DND-41 (cell line): ENCODE measurements around the gene DCBLD1.

Experiments
- EZH2 ChIP-seq: IDR thresholded peaks from 3 replicates; pipeline ENCODE4 v1.6.1; 2012; ENCODE audit warnings: borderline replicate concordance, low read depth, mild to moderate bottlenecking, moderate library complexity, low read length, inconsistent platforms; ENCODE audit not compliant: severe bottlenecking
- TF ChIP-seq, protein P1 (sequence below): IDR thresholded peaks from 2 replicates; pipeline ENCODE4 v1.5.1; 2012; ENCODE audit warnings: borderline replicate concordance, low read length, moderate library complexity, mild to moderate bottlenecking; ENCODE audit not compliant: poor library complexity, severe bottlenecking; ENCODE audit errors: extremely low read depth

DNA sequence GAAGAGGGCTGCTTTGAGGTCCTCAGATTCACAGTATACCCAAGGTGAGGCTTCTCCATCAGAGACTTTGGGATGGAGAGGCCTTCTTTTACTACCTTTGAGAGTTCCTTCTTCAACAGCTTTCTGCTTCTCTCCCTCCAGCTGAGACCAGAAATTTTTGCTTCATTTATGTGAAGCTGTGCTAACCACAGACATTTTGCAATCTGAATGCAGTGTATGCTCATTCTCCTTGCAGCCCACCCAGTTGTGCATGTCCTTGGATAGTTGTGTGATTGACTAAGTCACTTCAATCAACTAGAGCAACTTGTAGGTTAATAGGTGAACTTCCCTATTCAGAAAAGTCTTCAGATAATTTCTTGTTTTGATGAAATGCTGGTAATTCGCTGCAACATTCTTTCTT lies 20.1 kb downstream of the DCBLD1 start:
- TF ChIP-seq, protein P1, sequence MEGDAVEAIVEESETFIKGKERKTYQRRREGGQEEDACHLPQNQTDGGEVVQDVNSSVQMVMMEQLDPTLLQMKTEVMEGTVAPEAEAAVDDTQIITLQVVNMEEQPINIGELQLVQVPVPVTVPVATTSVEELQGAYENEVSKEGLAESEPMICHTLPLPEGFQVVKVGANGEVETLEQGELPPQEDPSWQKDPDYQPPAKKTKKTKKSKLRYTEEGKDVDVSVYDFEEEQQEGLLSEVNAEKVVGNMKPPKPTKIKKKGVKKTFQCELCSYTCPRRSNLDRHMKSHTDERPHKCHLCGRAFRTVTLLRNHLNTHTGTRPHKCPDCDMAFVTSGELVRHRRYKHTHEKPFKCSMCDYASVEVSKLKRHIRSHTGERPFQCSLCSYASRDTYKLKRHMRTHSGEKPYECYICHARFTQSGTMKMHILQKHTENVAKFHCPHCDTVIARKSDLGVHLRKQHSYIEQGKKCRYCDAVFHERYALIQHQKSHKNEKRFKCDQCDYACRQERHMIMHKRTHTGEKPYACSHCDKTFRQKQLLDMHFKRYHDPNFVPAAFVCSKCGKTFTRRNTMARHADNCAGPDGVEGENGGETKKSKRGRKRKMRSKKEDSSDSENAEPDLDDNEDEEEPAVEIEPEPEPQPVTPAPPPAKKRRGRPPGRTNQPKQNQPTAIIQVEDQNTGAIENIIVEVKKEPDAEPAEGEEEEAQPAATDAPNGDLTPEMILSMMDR = no peak
- TF ChIP-seq EZH2 = no peak
